ENCODE data around the gene GABPB2. TPM values are rescaled to one million over a fixed set of nuclear protein-coding genes. Genes with fewer than 3 reads are reported as not detected.
A peak's percentile ranks its signal among the peaks of the same experiment; 100 is the strongest.

GABPB2 gene
- total and polyA plus RNA-seq, 4 donors, result 6.9 to 22.2 (median 15.5) TPM

GRCh38 chr1:151106894-151107293 lies 36.3 kb downstream of the GABPB2 start:
- no peaks in the 10 kb centered on the region for H3K4me1 ChIP-seq (ENCODE audit: control insufficient read depth in 1 of 2, insufficient read depth in 2 of 2, low read length in 2 of 2)
- no peak overlapping the region for H3K4me3 ChIP-seq (ENCODE audit: low read length in 2 of 2)
- ATAC-seq (ENCODE audit: low FRiP score) (no peak), DNase-seq (peak in 1 of 2 donors; percentile 8)
- intact Hi-C loops (cut with DNase I), result no loop called here
- no peaks in the 10 kb centered on the region for H3K27me3 ChIP-seq (ENCODE audit: control insufficient read depth in 1 of 2, insufficient read depth in 2 of 2, low read length in 1 of 2)
- H3K36me3 ChIP-seq (ENCODE audit: control insufficient read depth in 1 of 2, insufficient read depth in 2 of 2, low read length in 1 of 2), result no peaks in the 10 kb centered on the region
- no peak overlapping the region for H3K27ac ChIP-seq (ENCODE audit: low read depth in 1 of 2, low read length in 2 of 2)
- 63 to 77% methylated on average over 2 of the region's 2 CpGs for WGBS, 2 donors
- no peaks in the 10 kb centered on the region for H3K9me3 ChIP-seq (ENCODE audit: control insufficient read depth, low read length)

GRCh38 chr1:151108331-151108730 lies 37.8 kb downstream of the GABPB2 start:
- no peak overlapping the region for H3K27ac ChIP-seq (ENCODE audit: low read depth in 1 of 2, low read length in 2 of 2)
- H3K36me3 ChIP-seq (ENCODE audit: control insufficient read depth in 1 of 2, insufficient read depth in 2 of 2, low read length in 1 of 2), result no peaks in the 10 kb centered on the region
- DNase-seq (peak in 1 of 2 donors; percentile 13), ATAC-seq (ENCODE audit: low FRiP score) (no peak)
- no peaks in the 10 kb centered on the region for H3K27me3 ChIP-seq (ENCODE audit: control insufficient read depth in 1 of 2, insufficient read depth in 2 of 2, low read length in 1 of 2)
- H3K4me1 ChIP-seq (ENCODE audit: control insufficient read depth in 1 of 2, insufficient read depth in 2 of 2, low read length in 2 of 2), result no peaks in the 10 kb centered on the region
- H3K9me3 ChIP-seq (ENCODE audit: control insufficient read depth, low read length), result no peaks in the 10 kb centered on the region
- intact Hi-C loops (cut with DNase I), result no loop called here
- 90 to 94% methylated on average over 5 of the region's 5 CpGs for WGBS, 2 donors
- H3K4me3 ChIP-seq (ENCODE audit: low read length in 2 of 2), result no peak overlapping the region

DNA sequence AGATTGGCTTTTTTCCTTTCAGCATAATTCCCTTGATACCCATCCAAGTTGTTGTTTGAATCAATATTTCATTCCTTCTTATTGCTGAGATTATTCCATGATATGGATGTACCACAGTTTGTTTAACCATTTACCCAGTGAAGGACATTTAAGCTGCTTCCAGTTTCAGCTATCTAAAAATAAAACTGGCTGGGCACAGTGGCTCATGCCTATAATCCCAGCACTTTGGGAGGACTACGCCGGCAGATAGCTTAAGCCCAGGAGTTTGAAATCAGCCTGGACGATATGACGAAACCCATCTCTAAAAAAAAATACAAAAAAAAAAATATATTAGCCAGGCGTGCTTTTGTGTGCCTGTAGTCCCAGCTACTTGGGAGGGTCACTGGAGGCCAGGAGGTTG lies 43.3 kb downstream of the GABPB2 start:
- intact Hi-C loops (cut with DNase I), result no loop called here
- H3K27ac ChIP-seq (ENCODE audit: low read depth in 1 of 2, low read length in 2 of 2), result no peak overlapping the region
- no peak overlapping the region for H3K4me3 ChIP-seq (ENCODE audit: low read length in 2 of 2)
- no peaks in the 10 kb centered on the region for H3K4me1 ChIP-seq (ENCODE audit: control insufficient read depth in 1 of 2, insufficient read depth in 2 of 2, low read length in 2 of 2)
- ATAC-seq (ENCODE audit: low FRiP score) (no peak), DNase-seq (peak in 1 of 2 donors; percentile 3)
- no peaks in the 10 kb centered on the region for H3K9me3 ChIP-seq (ENCODE audit: control insufficient read depth, low read length)
- H3K36me3 ChIP-seq (ENCODE audit: control insufficient read depth in 1 of 2, insufficient read depth in 2 of 2, low read length in 1 of 2), result no peaks in the 10 kb centered on the region
- 93 to 96% methylated on average over 5 of the region's 5 CpGs for WGBS, 2 donors
- no peaks in the 10 kb centered on the region for H3K27me3 ChIP-seq (ENCODE audit: control insufficient read depth in 1 of 2, insufficient read depth in 2 of 2, low read length in 1 of 2)

DNA sequence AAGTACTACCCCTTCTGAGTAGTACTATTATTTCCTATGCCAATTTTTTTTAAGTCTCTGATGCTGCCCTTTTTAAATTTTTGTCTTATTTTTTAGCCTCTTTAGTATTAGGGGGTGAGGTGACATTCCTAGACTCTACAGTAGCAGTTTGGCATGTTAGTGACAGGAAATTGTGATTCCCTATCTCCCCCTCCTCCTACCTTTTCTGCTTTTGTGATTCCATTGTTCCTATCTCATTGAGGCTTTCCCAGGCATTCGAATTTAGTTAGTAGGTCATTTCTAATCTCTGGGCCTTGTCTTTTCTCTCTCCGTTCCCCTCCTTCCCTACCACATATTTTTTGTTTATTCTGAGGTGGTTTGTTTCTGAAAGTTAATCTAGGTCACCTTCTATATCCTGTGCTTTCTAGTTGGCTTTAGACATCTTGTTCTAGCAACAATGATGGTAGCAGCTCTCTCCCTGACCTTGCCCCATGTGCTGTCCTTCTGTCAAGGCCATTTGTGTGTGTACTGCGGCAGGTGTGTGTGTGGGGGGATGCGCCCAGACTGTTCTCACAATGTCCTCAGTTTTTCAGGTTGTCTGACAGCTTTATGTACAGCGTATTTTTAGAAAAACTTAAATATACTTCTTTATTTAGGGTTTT lies 54.3 kb downstream of the GABPB2 start:
- Histone ChIP-seq H3K27ac (ENCODE audit: low read depth in 1 of 2, low read length in 2 of 2) (no peak overlapping the region), H3K4me1 (ENCODE audit: control insufficient read depth in 1 of 2, insufficient read depth in 2 of 2, low read length in 2 of 2) (no peaks in the 10 kb centered on the region), H3K9me3 (ENCODE audit: control insufficient read depth, low read length) (no peaks in the 10 kb centered on the region), H3K36me3 (ENCODE audit: control insufficient read depth in 1 of 2, insufficient read depth in 2 of 2, low read length in 1 of 2) (no peaks in the 10 kb centered on the region), H3K27me3 (ENCODE audit: control insufficient read depth in 1 of 2, insufficient read depth in 2 of 2, low read length in 1 of 2) (no peaks in the 10 kb centered on the region), H3K4me3 (ENCODE audit: low read length in 2 of 2) (no peak overlapping the region)
- WGBS, 2 donors, result 88% methylated on average over 5 of the region's 5 CpGs
- intact Hi-C loops (cut with DNase I), result no loop called here
- ATAC-seq (ENCODE audit: low FRiP score), result no peak
- peak in 1 of 2 donors; percentile 9 for DNase-seq

DNA sequence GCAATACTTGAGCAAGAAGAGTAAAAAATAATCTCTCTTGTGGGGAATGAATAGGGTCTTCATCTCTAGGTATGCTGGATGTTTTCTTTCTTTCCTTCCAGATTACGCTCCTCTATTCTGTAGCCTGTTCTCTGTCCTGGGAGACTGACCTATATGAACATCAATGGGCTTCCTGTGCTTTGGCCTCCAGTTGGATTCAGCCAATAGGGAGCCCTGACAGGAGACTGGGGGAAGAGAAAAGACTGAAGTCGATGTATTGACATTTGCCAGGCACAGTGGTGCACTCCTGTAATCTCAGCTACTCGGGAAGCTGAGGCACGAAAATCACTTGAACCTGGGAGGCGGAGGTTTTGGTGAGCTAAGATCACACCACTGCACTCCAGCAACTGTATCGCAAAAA lies 58.2 kb downstream of the GABPB2 start:
- H3K9me3 ChIP-seq (ENCODE audit: control insufficient read depth, low read length), result no peaks in the 10 kb centered on the region
- intact Hi-C loops (cut with DNase I), result no loop called here
- no peaks in the 10 kb centered on the region for H3K36me3 ChIP-seq (ENCODE audit: control insufficient read depth in 1 of 2, insufficient read depth in 2 of 2, low read length in 1 of 2)
- no peak overlapping the region for H3K4me3 ChIP-seq (ENCODE audit: low read length in 2 of 2)
- WGBS, 2 donors, result 79% methylated on average over 6 of the region's 6 CpGs
- no peak overlapping the region for H3K27ac ChIP-seq (ENCODE audit: low read depth in 1 of 2, low read length in 2 of 2)
- no peaks in the 10 kb centered on the region for H3K27me3 ChIP-seq (ENCODE audit: control insufficient read depth in 1 of 2, insufficient read depth in 2 of 2, low read length in 1 of 2)
- no peaks in the 10 kb centered on the region for H3K4me1 ChIP-seq (ENCODE audit: control insufficient read depth in 1 of 2, insufficient read depth in 2 of 2, low read length in 2 of 2)
- no peak for ATAC-seq (ENCODE audit: low FRiP score)
- DNase-seq, result no peak

GRCh38 chr1:151130987-151131586 lies 60.5 kb downstream of the GABPB2 start:
- Histone ChIP-seq H3K27me3 (ENCODE audit: control insufficient read depth in 1 of 2, insufficient read depth in 2 of 2, low read length in 1 of 2) (no peaks in the 10 kb centered on the region), H3K36me3 (ENCODE audit: control insufficient read depth in 1 of 2, insufficient read depth in 2 of 2, low read length in 1 of 2) (no peaks in the 10 kb centered on the region), H3K27ac (ENCODE audit: low read depth in 1 of 2, low read length in 2 of 2) (peak overlapping the region in 1 of 2 donors; percentile 14), H3K4me1 (ENCODE audit: control insufficient read depth in 1 of 2, insufficient read depth in 2 of 2, low read length in 2 of 2) (no peaks in the 10 kb centered on the region), H3K9me3 (ENCODE audit: control insufficient read depth, low read length) (no peaks in the 10 kb centered on the region), H3K4me3 (ENCODE audit: low read length in 2 of 2) (peak overlapping the region in 1 of 2 donors; percentile 1)
- peak; percentile 88 for ATAC-seq (ENCODE audit: low FRiP score)
- peak; percentile 90 to 93 for DNase-seq
- 10 to 22% methylated on average over 45 of the region's 45 CpGs for WGBS, 2 donors
- intact Hi-C loops (cut with DNase I), result no loop called here

- Histone ChIP-seq H3K36me3 (ENCODE audit: control insufficient read depth in 1 of 2, insufficient read depth in 2 of 2, low read length in 1 of 2) (no peaks in the 10 kb centered on the region), H3K4me1 (ENCODE audit: control insufficient read depth in 1 of 2, insufficient read depth in 2 of 2, low read length in 2 of 2) (no peaks in the 10 kb centered on the region), H3K27ac (ENCODE audit: low read depth in 1 of 2, low read length in 2 of 2) (no peak overlapping the region), H3K27me3 (ENCODE audit: control insufficient read depth in 1 of 2, insufficient read depth in 2 of 2, low read length in 1 of 2) (no peaks in the 10 kb centered on the region), H3K4me3 (ENCODE audit: low read length in 2 of 2) (no peak overlapping the region), H3K9me3 (ENCODE audit: control insufficient read depth, low read length) (no peaks in the 10 kb centered on the region)
- peak; percentile 51 to 83 for DNase-seq
- peak; percentile 49 for ATAC-seq (ENCODE audit: low FRiP score)
- intact Hi-C loops (cut with DNase I), result no loop called here
- 23 to 35% methylated on average over 34 to 39 of the region's 39 CpGs for WGBS, 2 donors
Measured at GRCh38 chr1:151131701-151132334, 61.3 kb downstream of the GABPB2 start.

GRCh38 chr1:151132335-151133017 lies 61.9 kb downstream of the GABPB2 start:
- H3K9me3 ChIP-seq (ENCODE audit: control insufficient read depth, low read length), result no peaks in the 10 kb centered on the region
- no peaks in the 10 kb centered on the region for H3K36me3 ChIP-seq (ENCODE audit: control insufficient read depth in 1 of 2, insufficient read depth in 2 of 2, low read length in 1 of 2)
- 69 to 81% methylated on average over 55 to 74 of the region's 74 CpGs for WGBS, 2 donors
- no peaks in the 10 kb centered on the region for H3K4me1 ChIP-seq (ENCODE audit: control insufficient read depth in 1 of 2, insufficient read depth in 2 of 2, low read length in 2 of 2)
- DNase-seq (peak in 1 of 2 donors; percentile 50), ATAC-seq (ENCODE audit: low FRiP score) (no peak)
- no peaks in the 10 kb centered on the region for H3K27me3 ChIP-seq (ENCODE audit: control insufficient read depth in 1 of 2, insufficient read depth in 2 of 2, low read length in 1 of 2)
- intact Hi-C loops (cut with DNase I), result no loop called here
- H3K4me3 ChIP-seq (ENCODE audit: low read length in 2 of 2), result no peak overlapping the region
- H3K27ac ChIP-seq (ENCODE audit: low read depth in 1 of 2, low read length in 2 of 2), result no peak overlapping the region

All from aorta (tissue), 5 donors.